Measurements from ENCODE around the gene FOXP2.
"Not testable (repeated sequence)": the region's sequence is repeated elsewhere in the genome, so short reads cannot be mapped to it uniquely, and the experiment has no call there.

Gene FOXP2

DNA sequence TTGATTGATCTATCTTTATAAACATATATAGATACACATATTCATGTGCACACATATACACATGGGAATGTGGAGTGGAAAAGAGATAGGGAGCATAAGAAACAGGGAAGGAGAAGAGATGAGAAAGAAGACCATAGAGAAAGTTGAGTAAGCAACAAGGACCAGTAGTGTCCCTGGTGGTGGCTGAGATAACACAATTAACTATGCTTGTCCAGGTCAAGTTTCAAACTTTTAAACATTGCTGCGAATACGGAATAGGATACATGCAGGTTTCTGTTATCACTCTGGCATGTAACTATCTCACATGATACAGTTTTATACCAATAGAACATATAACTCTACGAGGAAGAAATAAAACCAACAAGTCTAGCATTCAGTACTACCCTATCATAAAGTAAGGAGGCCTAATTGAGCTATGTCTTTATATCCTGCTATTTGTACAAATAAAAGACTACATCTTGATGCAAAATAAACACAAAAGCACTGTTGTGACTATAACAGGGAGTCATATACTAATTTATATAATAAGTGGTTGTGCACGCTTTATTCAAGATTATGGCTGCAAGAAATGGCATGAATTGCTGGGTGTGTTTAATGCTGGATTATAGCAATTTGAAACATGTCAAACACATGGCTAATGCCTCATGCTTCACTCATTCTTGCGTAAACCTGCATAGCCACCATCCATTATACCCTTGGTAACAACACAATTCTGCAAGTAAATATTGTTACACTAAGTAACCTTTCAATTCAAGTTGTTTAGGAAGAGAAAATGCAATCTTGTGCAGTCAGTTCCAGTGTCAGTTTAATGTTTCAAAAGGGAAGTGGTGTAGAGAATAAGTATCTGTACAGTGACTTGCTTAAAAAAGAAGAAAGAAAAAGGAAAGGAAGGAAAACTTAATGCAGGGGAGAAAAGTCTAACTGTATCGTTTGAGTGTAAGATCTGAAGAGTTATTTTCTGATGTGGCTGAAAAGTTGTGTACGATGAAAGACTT lies 8.2 kb downstream of the FOXP2 start:
- no peak for DNase-seq

DNA sequence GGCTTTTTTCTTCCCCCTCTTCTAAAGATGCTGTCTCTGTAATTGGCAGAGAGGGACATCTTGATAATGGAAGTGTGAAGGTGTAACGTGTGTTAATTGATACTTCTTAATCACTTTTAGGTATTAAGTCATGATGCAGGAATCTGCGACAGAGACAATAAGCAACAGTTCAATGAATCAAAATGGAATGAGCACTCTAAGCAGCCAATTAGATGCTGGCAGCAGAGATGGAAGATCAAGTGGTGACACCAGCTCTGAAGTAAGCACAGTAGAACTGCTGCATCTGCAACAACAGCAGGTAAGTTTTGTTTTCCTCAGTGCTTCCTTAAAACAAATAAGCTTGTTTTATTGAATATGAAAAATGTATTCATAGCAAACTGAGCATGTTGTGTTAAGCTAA lies 11.8 kb downstream of the FOXP2 start:
- no peak for DNase-seq

GRCh38 chr7:114426824-114427223 lies 12.2 kb downstream of the FOXP2 start:
- DNase-seq, result no peak

- no peak for DNase-seq
Observed at GRCh38 chr7:114428211-114428610, 13.6 kb downstream of the FOXP2 start.

- DNase-seq, result no peak
Observed at GRCh38 chr7:114431189-114431588, 16.6 kb downstream of the FOXP2 start.

GRCh38 chr7:114432061-114432460 lies 17.4 kb downstream of the FOXP2 start:
- no peak for DNase-seq

DNA sequence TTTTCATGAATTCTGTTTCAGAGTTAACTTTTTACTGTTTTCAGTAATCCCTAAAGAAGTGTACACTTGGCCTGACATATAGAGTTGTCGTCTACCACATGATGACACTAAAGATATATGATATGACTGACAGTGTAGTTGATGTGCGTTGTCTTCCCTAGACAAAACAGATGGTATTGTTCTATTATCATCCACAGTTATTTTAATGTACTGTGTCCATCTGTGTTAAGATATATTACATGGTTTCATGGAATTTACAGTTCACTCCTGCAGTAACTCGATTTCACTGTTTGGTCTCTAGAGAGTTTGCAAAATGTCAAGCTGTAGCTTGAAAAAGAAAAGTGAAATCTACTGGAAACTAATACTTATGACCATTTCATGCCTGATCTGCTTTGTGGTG lies 18.1 kb downstream of the FOXP2 start:
- no peak for DNase-seq

DNA sequence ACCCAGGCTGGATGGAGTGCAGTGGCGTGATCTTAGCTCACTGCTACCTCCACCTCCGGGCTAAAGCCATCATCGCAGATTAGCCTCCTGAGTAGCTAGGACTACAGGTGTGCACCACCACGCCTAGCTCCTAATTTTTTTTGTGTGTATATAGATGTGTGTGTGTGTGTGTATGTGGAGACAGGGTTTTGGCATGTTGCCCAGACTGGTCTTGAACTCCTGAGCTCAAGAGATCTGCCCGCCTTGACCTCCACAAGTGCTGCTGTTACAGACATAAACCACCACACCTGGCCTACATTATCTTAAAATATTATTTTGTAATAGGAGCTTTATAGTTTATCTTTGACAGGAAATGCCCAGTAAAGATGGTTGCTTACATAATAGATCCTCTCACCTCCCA lies 25.0 kb downstream of the FOXP2 start:
- DNase-seq, result no peak

DNA sequence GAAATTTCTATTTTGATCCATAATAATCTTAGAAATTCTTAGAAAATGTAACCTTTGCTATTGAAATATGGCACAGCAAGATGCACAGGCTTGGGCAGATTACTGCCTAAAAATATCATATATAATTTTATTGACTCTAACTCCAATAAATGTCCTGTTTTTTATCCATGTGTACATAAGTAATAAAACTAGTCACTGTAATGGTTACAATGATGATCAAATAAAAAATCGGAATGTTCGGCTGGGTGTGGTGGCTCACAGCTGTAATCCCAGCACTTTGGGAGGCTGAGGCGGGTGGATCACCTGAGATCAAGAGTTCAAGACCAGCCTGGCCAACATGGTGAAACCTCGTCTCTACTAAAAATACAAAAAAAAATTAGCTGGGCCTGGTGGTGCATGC lies 26.3 kb downstream of the FOXP2 start:
- not testable (repeated sequence) for DNase-seq

GRCh38 chr7:114444196-114444595 lies 29.6 kb downstream of the FOXP2 start:
- no peak for DNase-seq

DNA sequence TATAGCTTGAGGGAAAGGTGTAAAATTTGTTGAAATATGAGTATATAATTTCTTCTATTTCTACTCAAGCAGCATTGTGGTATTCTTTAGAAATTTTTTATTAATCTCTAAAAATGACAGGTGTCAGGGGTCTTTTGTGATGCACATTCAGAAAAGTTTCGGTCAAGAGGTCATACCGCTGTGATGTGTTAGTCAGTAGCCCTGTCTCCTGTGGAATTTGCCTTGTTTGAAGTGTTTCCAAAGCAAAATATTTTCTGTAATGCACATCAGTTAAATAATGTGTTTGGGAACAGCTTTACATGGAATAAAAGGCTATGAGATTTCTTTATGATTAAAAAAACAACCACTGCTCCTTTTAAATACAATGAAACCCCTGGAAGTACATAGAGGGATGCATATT lies 35.8 kb downstream of the FOXP2 start:
- no peak for DNase-seq

DNA sequence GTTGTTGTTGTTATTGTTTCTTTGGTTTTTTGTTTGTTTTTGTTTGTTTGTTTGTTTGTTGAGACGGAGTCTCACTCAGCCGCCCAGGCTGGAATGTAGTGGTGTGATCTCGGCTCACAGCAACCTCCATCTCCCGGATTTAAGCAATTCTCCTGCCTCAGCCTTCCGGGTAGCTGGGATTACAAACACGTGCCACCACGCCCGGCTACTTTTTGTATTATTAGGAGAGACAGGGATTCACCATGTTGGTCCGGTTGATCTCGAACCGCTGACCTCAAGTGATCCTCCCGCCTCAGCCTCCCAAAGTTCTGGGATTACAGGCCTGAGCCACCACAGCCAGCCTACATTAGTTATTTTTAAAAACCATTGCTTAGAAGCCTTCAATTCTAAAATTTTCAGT lies 45.0 kb downstream of the FOXP2 start:
- DNase-seq, result no peak

GRCh38 chr7:114460021-114460420 lies 45.4 kb downstream of the FOXP2 start:
- DNase-seq, result no peak

- no peak for DNase-seq
Observed at GRCh38 chr7:114466917-114467316, 52.3 kb downstream of the FOXP2 start.

GRCh38 chr7:114468844-114469243 lies 54.2 kb downstream of the FOXP2 start:
- DNase-seq, result peak; percentile 24

GRCh38 chr7:114472896-114473512 lies 58.4 kb downstream of the FOXP2 start:
- no peak for DNase-seq

DNA sequence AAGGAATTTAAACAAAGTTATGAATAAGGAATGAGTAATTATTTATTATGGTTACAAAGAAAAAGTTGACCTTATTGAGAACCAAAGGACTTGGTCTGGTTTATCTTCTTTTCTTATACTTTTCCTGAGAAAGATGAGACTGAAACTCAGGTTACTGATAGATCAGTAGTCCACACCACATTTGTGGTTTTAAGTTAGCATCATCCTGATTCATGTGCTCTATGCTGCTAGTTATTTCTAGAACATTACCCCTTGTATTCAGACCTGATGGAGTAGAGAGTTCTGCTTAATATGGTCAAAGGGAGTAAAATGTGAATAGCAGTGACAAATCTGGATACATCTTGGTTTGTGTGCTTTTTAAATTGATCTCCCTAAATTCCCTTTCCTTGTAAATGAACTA lies 63.8 kb downstream of the FOXP2 start:
- DNase-seq, result peak; percentile 6

- DNase-seq, result no peak
Observed at GRCh38 chr7:114481999-114482398, 67.4 kb downstream of the FOXP2 start.

- DNase-seq, result no peak
Observed at GRCh38 chr7:114484226-114484625, 69.6 kb downstream of the FOXP2 start.

DNA sequence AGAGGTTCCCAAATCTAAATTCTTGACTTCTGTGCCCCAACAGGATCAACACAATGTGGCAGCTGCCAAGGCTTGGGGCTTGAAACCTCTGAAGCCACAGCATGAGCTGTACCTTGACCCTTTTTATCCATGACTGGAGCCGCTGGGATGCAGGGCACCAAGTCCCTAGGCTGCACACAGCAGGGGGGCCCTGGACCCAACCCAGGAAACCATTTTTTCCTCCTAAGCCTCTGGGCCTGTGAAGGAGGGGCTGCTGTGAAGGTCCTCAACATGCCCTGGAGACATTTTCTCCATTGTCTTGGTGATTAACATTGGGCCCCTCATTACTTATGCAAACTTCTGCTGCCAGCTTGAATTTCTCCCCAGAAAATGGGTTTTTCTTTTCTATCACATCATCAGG lies 72.6 kb downstream of the FOXP2 start:
- DNase-seq, result no peak

DNA sequence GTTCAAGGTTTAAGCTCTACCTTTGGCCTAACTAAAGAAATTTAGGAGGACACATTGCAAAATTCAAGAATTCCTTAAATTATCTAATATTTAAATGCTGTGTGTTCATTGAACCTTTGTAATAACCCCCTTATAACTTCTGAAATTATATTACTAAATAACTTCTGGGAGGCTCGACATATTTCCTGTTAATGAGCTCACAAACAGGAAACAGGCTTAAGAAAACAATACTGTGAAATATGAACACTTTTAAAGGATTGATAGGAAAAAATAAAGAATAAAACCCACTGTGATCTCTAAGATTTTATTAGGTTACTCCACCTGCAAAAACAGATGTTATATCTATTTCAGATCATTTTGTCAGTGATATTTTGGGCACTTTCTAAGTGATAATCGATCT lies 74.1 kb downstream of the FOXP2 start:
- no peak for DNase-seq

DNA sequence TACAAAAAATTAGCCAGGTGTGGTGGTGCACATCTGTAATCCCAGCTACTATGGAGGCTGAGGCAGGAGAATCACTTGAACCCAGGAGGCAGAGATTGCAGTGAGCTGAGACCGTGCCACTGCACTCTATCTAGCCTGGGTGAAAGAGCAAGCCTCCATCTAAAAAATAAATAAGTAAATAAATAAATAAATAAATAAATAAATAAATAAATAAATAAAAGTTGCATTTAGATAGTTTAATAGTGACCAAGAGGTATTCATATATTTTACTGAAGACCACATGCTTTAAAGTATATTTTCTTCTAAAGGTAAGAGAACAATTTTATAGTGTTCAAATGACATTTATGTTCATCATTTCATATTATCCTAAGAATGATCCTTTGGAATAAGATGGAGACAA lies 82.9 kb downstream of the FOXP2 start:
- not testable (repeated sequence) for DNase-seq

- no peak for DNase-seq
Observed at GRCh38 chr7:114502454-114503254, 88.0 kb downstream of the FOXP2 start.

DNA sequence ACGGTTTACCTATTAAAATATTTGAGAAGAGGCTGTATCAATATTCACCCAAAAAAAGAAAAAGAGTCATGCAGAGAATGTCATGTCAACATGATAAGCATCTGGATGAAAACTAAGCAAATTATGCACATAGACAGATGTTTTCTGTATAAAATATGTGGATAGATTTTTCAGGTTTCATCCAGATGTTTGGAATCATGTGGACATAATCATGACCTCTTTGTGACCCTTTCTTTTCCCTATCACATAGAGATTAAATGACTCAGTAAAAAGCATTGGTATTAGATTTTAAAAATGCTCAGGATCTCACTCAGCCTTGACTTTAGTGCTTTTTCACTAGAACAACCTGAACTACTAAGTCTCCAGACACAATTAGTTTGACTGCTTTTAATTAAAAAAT lies 90.0 kb downstream of the FOXP2 start:
- no peak for DNase-seq
